ENCODE data around the gene PELI1.

The PELI1 gene

GRCh38 chr2:64144057-64145013 lies at the start of gene PELI1:
PELI1 (minus strand) TSS chr2:64144420; CDS start chr2:64108310, 36,110 bp downstream.
- DNase-seq = peak; percentile 98

GRCh38 chr2:64193491-64193890 lies 49.3 kb upstream of the PELI1 start:
- DNase-seq = no peak

- no peak for DNase-seq
Measured at GRCh38 chr2:64192664-64193105, 48.5 kb upstream of the PELI1 start.

- no peak for DNase-seq
Measured at GRCh38 chr2:64192125-64192479, 47.9 kb upstream of the PELI1 start.

- DNase-seq = no peak
Measured at GRCh38 chr2:64189586-64189985, 45.4 kb upstream of the PELI1 start.

- DNase-seq = no peak
Measured at GRCh38 chr2:64189167-64189566, 44.9 kb upstream of the PELI1 start.

- no peak for DNase-seq
Measured at GRCh38 chr2:64186699-64187605, 42.7 kb upstream of the PELI1 start.

- DNase-seq = no peak
Measured at GRCh38 chr2:64179582-64180321, 35.5 kb upstream of the PELI1 start.

GRCh38 chr2:64177315-64177714 lies 33.1 kb upstream of the PELI1 start:
- DNase-seq = no peak

- no peak for DNase-seq
Measured at GRCh38 chr2:64175419-64176197, 31.4 kb upstream of the PELI1 start.

GRCh38 chr2:64173156-64174135 lies 29.2 kb upstream of the PELI1 start:
- no peak for DNase-seq

- DNase-seq = no peak
Measured at GRCh38 chr2:64168756-64169155, 24.5 kb upstream of the PELI1 start.

- DNase-seq = no peak
Measured at GRCh38 chr2:64168201-64168600, 24.0 kb upstream of the PELI1 start.

GRCh38 chr2:64166637-64167420 lies 22.6 kb upstream of the PELI1 start:
- DNase-seq = no peak

GRCh38 chr2:64166212-64166611 lies 22.0 kb upstream of the PELI1 start:
- DNase-seq = no peak

GRCh38 chr2:64165706-64166105 lies 21.5 kb upstream of the PELI1 start:
- no peak for DNase-seq

GRCh38 chr2:64164629-64165028 lies 20.4 kb upstream of the PELI1 start:
- DNase-seq = no peak

- no peak for DNase-seq
Measured at GRCh38 chr2:64162516-64162915, 18.3 kb upstream of the PELI1 start.

GRCh38 chr2:64157792-64158191 lies 13.6 kb upstream of the PELI1 start:
- DNase-seq = no peak

- DNase-seq = no peak
Measured at GRCh38 chr2:64153811-64154210, 9.6 kb upstream of the PELI1 start.
